HEK293 (cell line): ENCODE data around the gene NOG.

Experiments used
- BCL11B ChIP-seq: fragments of 450-650 bp; formaldehyde crosslinking; IDR thresholded peaks from 2 replicates; pipeline ENCODE4 v1.5.1; 2016; ENCODE audit warnings: low read depth, missing biosample characterization, missing genetic modification characterization
- CTCF ChIP-seq: fragments of 450-650 bp; formaldehyde crosslinking; IDR thresholded peaks from 2 replicates; pipeline ENCODE4 v1.5.1; 2016; ENCODE audit warnings: missing biosample characterization, missing genetic modification characterization
- FEZF1 ChIP-seq: fragments of 450-650 bp; formaldehyde crosslinking; IDR thresholded peaks from 2 replicates; pipeline ENCODE4 v1.5.1; 2016; ENCODE audit warnings: missing biosample characterization, missing genetic modification characterization
- GLIS2 ChIP-seq: fragments of 450-650 bp; formaldehyde crosslinking; IDR thresholded peaks from 2 replicates; pipeline ENCODE4 v1.5.1; 2016; ENCODE audit warnings: missing biosample characterization, missing genetic modification characterization
- KLF16 ChIP-seq: fragments of 450-650 bp; formaldehyde crosslinking; IDR thresholded peaks from 2 replicates; pipeline ENCODE4 v1.5.1; 2017; ENCODE audit warnings: missing biosample characterization, missing genetic modification characterization
- PBX3 ChIP-seq: sonication (generic); formaldehyde crosslinking; IDR thresholded peaks from 2 replicates; pipeline ENCODE4 v1.8.1; 2022; ENCODE audit warnings: mild to moderate bottlenecking, moderate library complexity, missing genetic modification reagents
- REPIN1 ChIP-seq: fragments of 450-650 bp; formaldehyde crosslinking; IDR thresholded peaks from 2 replicates; pipeline ENCODE4 v1.5.1; 2017; ENCODE audit warnings: missing biosample characterization, missing genetic modification characterization, low read depth
- TCF7L2 ChIP-seq: IDR thresholded peaks from 2 replicates; pipeline ENCODE4 v1.6.1; 2011; ENCODE audit warnings: low read depth, mild to moderate bottlenecking, inconsistent platforms, low read length, moderate library complexity, borderline replicate concordance
- ZBTB20 ChIP-seq: fragments of 450-650 bp; formaldehyde crosslinking; IDR thresholded peaks from 2 replicates; pipeline ENCODE4 v1.5.1; 2016; ENCODE audit warnings: missing biosample characterization, missing genetic modification characterization
- ZFP41 ChIP-seq: fragments of 450-650 bp; formaldehyde crosslinking; IDR thresholded peaks from 2 replicates; pipeline ENCODE4 v1.5.1; 2016; ENCODE audit warnings: missing biosample characterization, missing genetic modification characterization, borderline replicate concordance
- ZIC2 ChIP-seq: fragments of 450-650 bp; formaldehyde crosslinking; IDR thresholded peaks from 2 replicates; pipeline ENCODE4 v1.5.1; 2016; ENCODE audit warnings: missing biosample characterization, missing genetic modification characterization
- ZNF366 ChIP-seq: fragments of 450-650 bp; formaldehyde crosslinking; conservative IDR thresholded peaks from 2 replicates; pipeline ENCODE4 v1.5.1; 2016; ENCODE audit warnings: missing biosample characterization, missing genetic modification characterization
- ZNF394 ChIP-seq: fragments of 450-650 bp; formaldehyde crosslinking; IDR thresholded peaks from 2 replicates; pipeline ENCODE4 v1.5.1; 2016; ENCODE audit warnings: missing biosample characterization, missing genetic modification characterization, mild to moderate bottlenecking, moderate library complexity, borderline replicate concordance
- ZNF501 ChIP-seq: fragments of 450-650 bp; formaldehyde crosslinking; IDR thresholded peaks from 2 replicates; pipeline ENCODE4 v1.5.1; 2016; ENCODE audit warnings: missing biosample characterization, missing genetic modification characterization
- ZNF510 ChIP-seq: fragments of 450-650 bp; formaldehyde crosslinking; IDR thresholded peaks from 2 replicates; pipeline ENCODE4 v1.5.1; 2018; ENCODE audit warnings: mild to moderate bottlenecking, missing genetic modification characterization, missing biosample characterization; ENCODE audit not compliant: insufficient replicate concordance
- ZNF776 ChIP-seq: fragments of 450-650 bp; formaldehyde crosslinking; IDR thresholded peaks from 2 replicates; pipeline ENCODE4 v1.5.0; 2017; ENCODE audit warnings: missing biosample characterization, missing genetic modification characterization, borderline replicate concordance
- ZNF777 ChIP-seq: fragments of 450-650 bp; formaldehyde crosslinking; IDR thresholded peaks from 2 replicates; pipeline ENCODE4 v1.5.1; 2017; ENCODE audit warnings: missing biosample characterization, missing genetic modification characterization, borderline replicate concordance
- ZSCAN4 ChIP-seq: fragments of 450-650 bp; formaldehyde crosslinking; IDR thresholded peaks from 2 replicates; pipeline ENCODE4 v1.5.1; 2017; ENCODE audit warnings: missing biosample characterization, missing genetic modification characterization
- ZXDB ChIP-seq: fragments of 450-650 bp; formaldehyde crosslinking; IDR thresholded peaks from 2 replicates; pipeline ENCODE4 v1.5.1; 2016; ENCODE audit warnings: missing biosample characterization, missing genetic modification characterization
- TF ChIP-seq, protein P1 (sequence below): fragments of 450-650 bp; formaldehyde crosslinking; IDR thresholded peaks from 2 replicates; pipeline ENCODE4 v1.5.1; 2016; ENCODE audit warnings: missing biosample characterization, missing genetic modification characterization
- TF ChIP-seq, protein P2 (sequence below): fragments of 450-650 bp; formaldehyde crosslinking; IDR thresholded peaks from 2 replicates; pipeline ENCODE4 v1.5.1; 2017; ENCODE audit warnings: missing biosample characterization, missing genetic modification characterization
- TF ChIP-seq, protein P3 (sequence below): fragments of 450-650 bp; formaldehyde crosslinking; IDR thresholded peaks from 2 replicates; pipeline ENCODE4 v1.5.1; 2016; ENCODE audit warnings: missing biosample characterization, missing genetic modification characterization
- TF ChIP-seq, protein P4 (sequence below): fragments of 450-650 bp; formaldehyde crosslinking; conservative IDR thresholded peaks from 2 replicates; pipeline ENCODE4 v1.5.1; 2016; ENCODE audit warnings: low read depth, missing biosample characterization, missing genetic modification characterization

The NOG gene

DNA sequence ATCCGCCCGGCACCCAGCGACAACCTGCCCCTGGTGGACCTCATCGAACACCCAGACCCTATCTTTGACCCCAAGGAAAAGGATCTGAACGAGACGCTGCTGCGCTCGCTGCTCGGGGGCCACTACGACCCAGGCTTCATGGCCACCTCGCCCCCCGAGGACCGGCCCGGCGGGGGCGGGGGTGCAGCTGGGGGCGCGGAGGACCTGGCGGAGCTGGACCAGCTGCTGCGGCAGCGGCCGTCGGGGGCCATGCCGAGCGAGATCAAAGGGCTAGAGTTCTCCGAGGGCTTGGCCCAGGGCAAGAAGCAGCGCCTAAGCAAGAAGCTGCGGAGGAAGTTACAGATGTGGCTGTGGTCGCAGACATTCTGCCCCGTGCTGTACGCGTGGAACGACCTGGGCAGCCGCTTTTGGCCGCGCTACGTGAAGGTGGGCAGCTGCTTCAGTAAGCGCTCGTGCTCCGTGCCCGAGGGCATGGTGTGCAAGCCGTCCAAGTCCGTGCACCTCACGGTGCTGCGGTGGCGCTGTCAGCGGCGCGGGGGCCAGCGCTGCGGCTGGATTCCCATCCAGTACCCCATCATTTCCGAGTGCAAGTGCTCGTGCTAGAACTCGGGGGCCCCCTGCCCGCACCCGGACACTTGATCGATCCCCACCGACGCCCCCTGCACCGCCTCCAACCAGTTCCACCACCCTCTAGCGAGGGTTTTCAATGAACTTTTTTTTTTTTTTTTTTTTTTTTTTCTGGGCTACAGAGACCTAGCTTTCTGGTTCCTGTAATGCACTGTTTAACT, 1.0 kb downstream of the NOG start (continued):
- TF ChIP-seq TCF7L2 (peak; percentile 89), ZXDB (tag by site-specific recombination) (0 out of 2 replicates have a peak, but pooled peaks have one; percentile 28), ZFP41 (tag by site-specific recombination) (no peak), ZNF394 (tag by site-specific recombination) (0 out of 2 replicates have a peak, but pooled peaks have one; percentile 15), GLIS2 (peak; percentile 96), ZIC2 (tag by site-specific recombination) (peak; percentile 74), ZNF366 (tag by site-specific recombination) (0 out of 2 replicates have a peak, but pooled peaks have one; percentile 11), ZSCAN4 (tag by site-specific recombination) (0 out of 2 replicates have a peak, but pooled peaks have one; percentile 10), ZNF777 (tag by site-specific recombination) (peak; percentile 98), KLF16 (tag by site-specific recombination) (0 out of 2 replicates have a peak, but pooled peaks have one; percentile 49), CTCF (tag by site-specific recombination) (peak; percentile 45), ZNF501 (peak; percentile 57; the same call in 1 of the 2 replicates), REPIN1 (tag by site-specific recombination) (no peak), PBX3 (0 out of 2 replicates have a peak, but pooled peaks have one; percentile 48), ZNF776 (no peak), ZBTB20 (tag by site-specific recombination) (peak; percentile 72), BCL11B (peak; percentile 48; the same call in 1 of the 2 replicates), ZNF510 (no peak), FEZF1 (tag by site-specific recombination) (no peak)
- TF ChIP-seq, protein P1, sequence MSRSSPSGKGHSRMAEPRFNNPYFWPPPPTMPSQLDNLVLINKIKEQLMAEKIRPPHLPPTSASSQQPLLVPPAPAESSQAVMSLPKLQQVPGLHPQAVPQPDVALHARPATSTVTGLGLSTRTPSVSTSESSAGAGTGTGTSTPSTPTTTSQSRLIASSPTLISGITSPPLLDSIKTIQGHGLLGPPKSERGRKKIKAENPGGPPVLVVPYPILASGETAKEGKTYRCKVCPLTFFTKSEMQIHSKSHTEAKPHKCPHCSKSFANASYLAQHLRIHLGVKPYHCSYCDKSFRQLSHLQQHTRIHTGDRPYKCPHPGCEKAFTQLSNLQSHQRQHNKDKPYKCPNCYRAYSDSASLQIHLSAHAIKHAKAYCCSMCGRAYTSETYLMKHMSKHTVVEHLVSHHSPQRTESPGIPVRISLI (tag by site-specific recombination): peak; percentile 97; the same call in 1 of the 2 replicates
- TF ChIP-seq, protein P2, sequence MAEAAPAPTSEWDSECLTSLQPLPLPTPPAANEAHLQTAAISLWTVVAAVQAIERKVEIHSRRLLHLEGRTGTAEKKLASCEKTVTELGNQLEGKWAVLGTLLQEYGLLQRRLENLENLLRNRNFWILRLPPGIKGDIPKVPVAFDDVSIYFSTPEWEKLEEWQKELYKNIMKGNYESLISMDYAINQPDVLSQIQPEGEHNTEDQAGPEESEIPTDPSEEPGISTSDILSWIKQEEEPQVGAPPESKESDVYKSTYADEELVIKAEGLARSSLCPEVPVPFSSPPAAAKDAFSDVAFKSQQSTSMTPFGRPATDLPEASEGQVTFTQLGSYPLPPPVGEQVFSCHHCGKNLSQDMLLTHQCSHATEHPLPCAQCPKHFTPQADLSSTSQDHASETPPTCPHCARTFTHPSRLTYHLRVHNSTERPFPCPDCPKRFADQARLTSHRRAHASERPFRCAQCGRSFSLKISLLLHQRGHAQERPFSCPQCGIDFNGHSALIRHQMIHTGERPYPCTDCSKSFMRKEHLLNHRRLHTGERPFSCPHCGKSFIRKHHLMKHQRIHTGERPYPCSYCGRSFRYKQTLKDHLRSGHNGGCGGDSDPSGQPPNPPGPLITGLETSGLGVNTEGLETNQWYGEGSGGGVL (tag by site-specific recombination): peak; percentile 70
- TF ChIP-seq, protein P3, sequence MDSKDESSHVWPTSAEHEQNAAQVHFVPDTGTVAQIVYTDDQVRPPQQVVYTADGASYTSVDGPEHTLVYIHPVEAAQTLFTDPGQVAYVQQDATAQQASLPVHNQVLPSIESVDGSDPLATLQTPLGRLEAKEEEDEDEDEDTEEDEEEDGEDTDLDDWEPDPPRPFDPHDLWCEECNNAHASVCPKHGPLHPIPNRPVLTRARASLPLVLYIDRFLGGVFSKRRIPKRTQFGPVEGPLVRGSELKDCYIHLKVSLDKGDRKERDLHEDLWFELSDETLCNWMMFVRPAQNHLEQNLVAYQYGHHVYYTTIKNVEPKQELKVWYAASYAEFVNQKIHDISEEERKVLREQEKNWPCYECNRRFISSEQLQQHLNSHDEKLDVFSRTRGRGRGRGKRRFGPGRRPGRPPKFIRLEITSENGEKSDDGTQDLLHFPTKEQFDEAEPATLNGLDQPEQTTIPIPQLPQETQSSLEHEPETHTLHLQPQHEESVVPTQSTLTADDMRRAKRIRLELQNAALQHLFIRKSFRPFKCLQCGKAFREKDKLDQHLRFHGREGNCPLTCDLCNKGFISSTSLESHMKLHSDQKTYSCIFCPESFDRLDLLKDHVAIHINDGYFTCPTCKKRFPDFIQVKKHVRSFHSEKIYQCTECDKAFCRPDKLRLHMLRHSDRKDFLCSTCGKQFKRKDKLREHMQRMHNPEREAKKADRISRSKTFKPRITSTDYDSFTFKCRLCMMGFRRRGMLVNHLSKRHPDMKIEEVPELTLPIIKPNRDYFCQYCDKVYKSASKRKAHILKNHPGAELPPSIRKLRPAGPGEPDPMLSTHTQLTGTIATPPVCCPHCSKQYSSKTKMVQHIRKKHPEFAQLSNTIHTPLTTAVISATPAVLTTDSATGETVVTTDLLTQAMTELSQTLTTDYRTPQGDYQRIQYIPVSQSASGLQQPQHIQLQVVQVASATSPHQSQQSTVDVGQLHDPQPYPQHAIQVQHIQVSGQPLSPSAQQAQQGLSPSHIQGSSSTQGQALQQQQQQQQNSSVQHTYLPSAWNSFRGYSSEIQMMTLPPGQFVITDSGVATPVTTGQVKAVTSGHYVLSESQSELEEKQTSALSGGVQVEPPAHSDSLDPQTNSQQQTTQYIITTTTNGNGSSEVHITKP (tag by site-specific recombination): no peak
- TF ChIP-seq, protein P4, sequence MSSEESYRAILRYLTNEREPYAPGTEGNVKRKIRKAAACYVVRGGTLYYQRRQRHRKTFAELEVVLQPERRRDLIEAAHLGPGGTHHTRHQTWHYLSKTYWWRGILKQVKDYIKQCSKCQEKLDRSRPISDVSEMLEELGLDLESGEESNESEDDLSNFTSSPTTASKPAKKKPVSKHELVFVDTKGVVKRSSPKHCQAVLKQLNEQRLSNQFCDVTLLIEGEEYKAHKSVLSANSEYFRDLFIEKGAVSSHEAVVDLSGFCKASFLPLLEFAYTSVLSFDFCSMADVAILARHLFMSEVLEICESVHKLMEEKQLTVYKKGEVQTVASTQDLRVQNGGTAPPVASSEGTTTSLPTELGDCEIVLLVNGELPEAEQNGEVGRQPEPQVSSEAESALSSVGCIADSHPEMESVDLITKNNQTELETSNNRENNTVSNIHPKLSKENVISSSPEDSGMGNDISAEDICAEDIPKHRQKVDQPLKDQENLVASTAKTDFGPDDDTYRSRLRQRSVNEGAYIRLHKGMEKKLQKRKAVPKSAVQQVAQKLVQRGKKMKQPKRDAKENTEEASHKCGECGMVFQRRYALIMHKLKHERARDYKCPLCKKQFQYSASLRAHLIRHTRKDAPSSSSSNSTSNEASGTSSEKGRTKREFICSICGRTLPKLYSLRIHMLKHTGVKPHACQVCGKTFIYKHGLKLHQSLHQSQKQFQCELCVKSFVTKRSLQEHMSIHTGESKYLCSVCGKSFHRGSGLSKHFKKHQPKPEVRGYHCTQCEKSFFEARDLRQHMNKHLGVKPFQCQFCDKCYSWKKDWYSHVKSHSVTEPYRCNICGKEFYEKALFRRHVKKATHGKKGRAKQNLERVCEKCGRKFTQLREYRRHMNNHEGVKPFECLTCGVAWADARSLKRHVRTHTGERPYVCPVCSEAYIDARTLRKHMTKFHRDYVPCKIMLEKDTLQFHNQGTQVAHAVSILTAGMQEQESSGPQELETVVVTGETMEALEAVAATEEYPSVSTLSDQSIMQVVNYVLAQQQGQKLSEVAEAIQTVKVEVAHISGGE: peak; percentile 76
